ENCODE data around the gene CWC22.
"Not testable (repeated sequence)": the region's sequence is repeated elsewhere in the genome, so short reads cannot be mapped to it uniquely, and the experiment has no call there.

The CWC22 gene

GRCh38 chr2:180003073-180003472 is 4.0 kb downstream of the CWC22 start:
- no peak for DNase-seq

- DNase-seq: no peak
Measured at GRCh38 chr2:180002198-180002770, 4.8 kb downstream of the CWC22 start.

DNA sequence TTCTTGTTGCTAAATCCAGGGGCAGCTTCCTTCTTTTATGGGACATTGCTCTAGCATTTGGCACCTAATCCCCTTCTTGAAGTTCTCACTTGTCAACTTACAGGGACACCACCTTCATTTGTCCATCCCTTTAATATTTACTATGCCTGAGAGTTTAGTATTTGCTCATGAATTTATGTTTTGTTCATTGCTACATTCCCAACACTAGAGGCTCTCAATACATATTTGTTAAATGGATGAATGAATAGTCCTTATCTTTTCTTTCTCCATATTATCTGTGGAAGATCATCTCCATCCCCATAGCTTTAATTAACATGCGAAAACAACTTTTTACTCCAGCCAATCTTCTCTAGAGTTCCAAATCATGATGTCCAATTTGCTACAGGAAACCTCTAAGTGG is 5.4 kb downstream of the CWC22 start:
- no peak for DNase-seq

- DNase-seq: no peak
Measured at GRCh38 chr2:180000434-180000833, 6.7 kb downstream of the CWC22 start.

DNA sequence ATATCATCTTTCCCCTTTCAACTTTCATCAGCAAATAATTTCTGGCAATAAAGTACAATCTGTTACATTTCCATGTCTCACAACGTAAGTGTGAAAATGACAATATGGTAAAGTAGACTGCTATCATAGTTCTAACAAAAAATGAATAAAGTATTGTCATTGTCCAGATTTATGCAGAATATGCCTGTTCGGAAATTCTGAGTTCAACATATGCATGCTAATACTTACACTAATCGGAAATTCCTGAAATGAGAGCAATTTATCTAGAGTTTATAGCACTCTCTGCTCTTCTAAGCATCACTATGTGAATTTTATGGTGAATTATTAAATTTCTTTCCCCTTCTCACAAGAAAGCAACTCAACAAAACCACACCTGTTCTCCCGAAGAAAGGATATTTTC is 8.1 kb downstream of the CWC22 start:
- DNase-seq: no peak

DNA sequence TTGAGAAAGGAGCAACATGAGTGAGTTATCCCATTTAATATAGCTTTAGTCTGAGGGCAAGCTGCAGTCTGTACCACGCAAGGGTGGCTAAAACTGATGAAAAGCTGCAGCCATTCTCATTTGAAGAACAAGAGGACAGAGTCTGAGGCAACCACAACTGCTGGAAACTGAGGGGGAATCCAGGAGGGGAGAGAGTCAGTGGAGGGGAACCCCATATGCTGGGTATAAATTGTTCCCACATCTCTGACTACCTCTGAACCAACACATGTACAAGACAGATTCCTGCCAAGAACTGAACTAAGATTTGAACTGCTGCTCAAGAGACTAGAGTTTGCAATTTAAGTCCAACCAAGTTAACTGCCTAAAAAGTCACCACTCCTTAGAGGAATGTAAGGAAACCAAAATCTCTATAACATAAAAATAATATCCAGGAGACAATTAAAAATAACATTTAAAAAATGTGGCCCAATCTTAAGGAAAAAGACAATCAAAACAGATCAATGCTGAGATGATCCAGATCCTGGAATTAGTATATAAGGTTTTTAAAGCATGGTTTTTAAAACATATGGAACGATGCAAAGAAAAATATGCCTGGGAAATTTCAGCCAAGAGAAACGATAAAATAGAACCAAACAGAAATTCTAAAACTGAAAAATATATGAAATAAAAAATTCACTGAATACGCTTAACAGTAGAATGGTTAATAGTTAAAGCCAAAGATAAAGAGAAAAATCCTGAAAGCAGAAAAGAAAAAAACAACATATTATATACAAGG is 11.2 kb downstream of the CWC22 start:
- DNase-seq: no peak

GRCh38 chr2:179991344-179991743 is 15.8 kb downstream of the CWC22 start:
- no peak for DNase-seq

- DNase-seq: no peak
Measured at GRCh38 chr2:179990676-179991317, 16.3 kb downstream of the CWC22 start.

- no peak for DNase-seq
Measured at GRCh38 chr2:179987916-179988315, 19.2 kb downstream of the CWC22 start.

- no peak for DNase-seq
Measured at GRCh38 chr2:179985163-179985820, 21.8 kb downstream of the CWC22 start.

GRCh38 chr2:179983250-179983932 is 23.7 kb downstream of the CWC22 start:
- no peak for DNase-seq

GRCh38 chr2:179981085-179981484 is 26.0 kb downstream of the CWC22 start:
- DNase-seq: peak; percentile 37

- no peak for DNase-seq
Measured at GRCh38 chr2:179974761-179975160, 32.3 kb downstream of the CWC22 start.

GRCh38 chr2:179966778-179967394 is 40.2 kb downstream of the CWC22 start:
- no peak for DNase-seq

DNA sequence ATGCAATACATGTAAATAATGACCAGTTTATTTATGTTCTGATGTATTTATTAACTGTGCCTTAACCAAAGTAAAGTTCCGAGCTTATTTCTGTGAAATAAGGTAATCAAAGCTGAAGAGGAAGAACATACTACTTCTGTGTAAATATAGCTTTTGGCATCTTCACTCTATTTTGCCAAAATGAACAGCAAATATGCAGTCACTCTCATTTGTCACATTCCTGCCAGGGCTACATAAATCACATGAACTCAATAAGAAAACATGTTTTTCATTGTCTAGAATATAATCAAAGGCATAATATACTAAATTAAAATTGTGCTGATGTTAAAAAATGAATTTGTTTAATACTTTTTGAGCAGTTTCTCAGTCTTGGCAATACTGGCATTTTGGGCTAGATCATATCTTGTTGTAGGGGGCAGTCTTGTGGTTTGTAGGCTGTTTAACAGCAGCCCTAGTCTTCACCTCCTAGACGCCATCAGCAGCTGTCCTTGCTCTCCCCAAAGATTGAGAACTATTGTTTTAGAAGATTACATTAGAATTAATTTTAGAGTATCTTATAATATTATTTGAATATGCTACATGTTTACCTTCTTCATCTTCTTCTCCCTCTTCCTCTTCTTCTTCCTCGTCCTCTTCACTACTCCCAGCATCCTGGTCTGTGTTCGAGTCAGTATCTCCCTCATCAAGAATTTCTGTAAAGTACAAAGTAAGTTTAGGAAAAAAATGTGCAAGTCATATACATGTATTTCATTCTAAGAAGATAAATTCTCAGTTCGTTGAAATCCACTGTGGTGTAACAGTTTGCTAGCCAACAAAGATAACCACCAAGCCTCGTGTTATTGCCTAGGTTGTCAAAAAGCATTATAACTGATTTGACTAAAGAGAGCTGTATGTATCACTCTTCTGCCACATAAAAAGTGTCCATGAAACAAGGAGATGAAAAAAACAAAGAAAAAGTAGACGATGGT is 41.5 kb downstream of the CWC22 start:
- DNase-seq: no peak

- DNase-seq: peak; percentile 56
Measured at GRCh38 chr2:179963626-179964025, 43.5 kb downstream of the CWC22 start.

GRCh38 chr2:179958251-179958650 is 48.8 kb downstream of the CWC22 start:
- DNase-seq: not testable (repeated sequence)

DNA sequence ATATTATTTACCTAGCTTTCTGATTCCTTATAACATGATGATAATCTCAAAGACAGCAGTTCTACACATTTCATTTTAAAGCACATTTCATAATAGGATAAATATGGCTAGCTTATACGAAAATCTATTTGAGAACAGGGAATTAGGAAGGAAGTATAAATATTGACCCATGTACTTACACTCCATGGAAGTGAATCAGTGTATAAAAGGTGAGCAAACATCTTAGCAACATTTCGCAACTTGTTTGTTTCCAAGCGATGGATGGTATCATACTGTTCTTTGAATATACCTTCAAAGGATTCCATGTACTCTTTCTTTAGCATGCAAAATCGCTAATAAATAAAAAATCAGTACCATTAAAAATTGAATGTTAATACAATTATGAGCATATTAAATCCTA is 53.1 kb downstream of the CWC22 start:
- no peak for DNase-seq

DNA sequence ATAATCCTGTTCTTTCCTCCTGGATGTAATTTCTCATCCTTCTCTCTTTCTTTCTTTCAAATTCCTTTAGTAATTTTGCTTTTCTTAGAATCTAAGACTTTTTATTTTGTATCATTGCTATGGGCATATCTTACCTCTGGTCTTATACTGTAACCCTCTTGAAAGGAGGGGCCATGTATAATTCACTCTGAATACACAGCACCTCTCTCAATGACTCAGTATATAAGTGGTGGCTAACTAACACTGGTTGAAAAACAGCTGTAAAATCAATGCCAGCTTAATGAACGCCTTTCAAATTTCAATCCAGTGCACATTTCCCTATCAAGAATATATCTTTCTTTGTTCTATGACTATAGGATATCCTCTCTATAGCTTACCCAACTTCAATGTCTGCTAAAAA is 53.7 kb downstream of the CWC22 start:
- DNase-seq: no peak

DNA sequence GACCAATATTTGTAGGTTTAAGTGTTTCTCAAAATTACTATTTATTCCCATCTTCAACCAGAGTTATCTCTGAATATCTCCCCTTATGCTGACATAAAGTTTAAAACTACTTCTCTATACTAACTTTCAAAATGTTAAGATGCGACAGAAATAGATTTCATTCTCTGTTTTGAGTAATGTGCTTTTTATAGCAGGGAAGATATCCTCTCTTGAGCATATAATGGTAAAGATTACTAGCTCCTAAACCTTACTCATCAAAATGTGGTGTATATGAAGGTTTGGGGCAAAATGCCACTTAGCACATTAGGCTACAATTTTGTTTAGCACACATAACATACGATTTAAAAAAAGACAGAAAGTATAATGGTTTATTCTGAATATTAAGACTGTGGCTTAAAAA is 54.4 kb downstream of the CWC22 start:
- no peak for DNase-seq

DNA sequence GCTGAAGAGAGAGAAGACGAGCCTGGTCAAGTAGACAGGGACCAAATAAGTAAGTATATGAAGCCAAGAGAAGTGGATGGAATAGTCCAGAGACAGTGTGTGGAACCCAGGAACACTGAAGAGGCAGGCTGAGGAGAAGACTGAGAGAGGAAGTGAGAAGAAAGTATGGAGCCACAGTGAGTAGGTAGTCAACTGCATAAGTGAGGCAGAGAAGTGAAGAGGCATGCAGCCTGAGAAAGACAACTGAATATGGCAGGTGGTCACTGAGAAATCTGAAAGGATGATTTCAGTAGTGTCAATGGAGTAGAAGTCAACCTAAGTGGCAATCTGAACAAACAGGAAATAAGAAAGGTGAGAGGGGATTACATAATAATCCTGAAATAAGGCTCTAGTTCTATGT is 55.4 kb downstream of the CWC22 start:
- no peak for DNase-seq

Data from fibroblast of skin of right quadriceps (primary cell).